HepG2 (cell line): ENCODE results near the gene RXRG. TPM values are rescaled to one million over a fixed set of nuclear protein-coding genes. Genes with fewer than 3 reads are reported as not detected.

Experiments
- ATAC-seq: fragments of 200-7000 bp; cut with Tn5 transposase; 3 replicates; pipeline ENCODE4 v1.9.1; 2020; ENCODE audit warnings: mild to moderate bottlenecking, moderate library complexity
- BruUV-seq: library from RNA; stranded (reverse); fragments of 400-500 nt; replicated peaks from 2 replicates; lab custom pipeline; 2021; lab: Mats Ljungman, UMichigan
- CTCF ChIA-PET: fragments of 300-600 bp; formaldehyde crosslinking; extraction: SDS; loops from one replicate; lab custom pipeline; 2021; ENCODE audit warnings: low total read pairs, inconsistent platforms, low intra/inter-chr PET ratio; lab: Yijun Ruan, JAX
- POLR2A ChIA-PET: fragments of 350-600 bp; sonication (Branson Sonifier 250); formaldehyde crosslinking; loops from one replicate; lab custom pipeline; 2020; ENCODE audit warnings: antibody characterized with exemption, inconsistent platforms; lab: Yijun Ruan, JAX
- DNase-seq: peaks from one replicate; pipeline ENCODE4 v3.0.0-alpha.2; 2015; ENCODE audit warnings: low spot score
- FAIRE-seq: peaks from 3 replicates; lab custom pipeline; 2011; peaks lifted over from hg19 to GRCh38; lab: Jason Lieb, UNC
- H2AFZ ChIP-seq: one replicate; pipeline ENCODE4 v1.6.1; 2011; ENCODE audit warnings: low read length, inconsistent platforms
- H3K27ac ChIP-seq: fragments of 300-600 bp; 3 replicates; pipeline ENCODE4 v1.8.0; 2011; ENCODE audit warnings: mixed run types, mild to moderate bottlenecking, mixed read lengths, low read length, inconsistent platforms; ENCODE audit not compliant: insufficient read depth; ENCODE audit errors: extremely low read length
- H3K27me3 ChIP-seq, 2 experiments: fragments of 200-600 bp in 1 of 2; 2 replicates in 1 of 2; 3 replicates in 1 of 2; pipeline versions ENCODE4 v1.6.0 to v1.8.0; 2011; ENCODE audit warnings: low read length in 2 of 2, mild to moderate bottlenecking in 2 of 2, moderate library complexity in 2 of 2, inconsistent platforms in 1 of 2; ENCODE audit not compliant: insufficient read depth in 2 of 2, control insufficient read depth in 1 of 2
- H3K36me3 ChIP-seq, 2 experiments: fragments of 200-600 bp in 1 of 2; replicated peaks in 1 of 2; 2 replicates in 1 of 2; 3 replicates in 1 of 2; pipeline versions ENCODE4 v1.5.1 to v1.8.0; 2011; ENCODE audit warnings: low read length in 2 of 2, inconsistent platforms in 1 of 2; ENCODE audit not compliant: insufficient read depth in 2 of 2, control insufficient read depth in 1 of 2
- H3K4me1 ChIP-seq: 2 replicates; pipeline ENCODE4 v1.5.1; 2012; ENCODE audit warnings: low read length, inconsistent platforms; ENCODE audit not compliant: insufficient read depth
- H3K4me2 ChIP-seq: 2 replicates; pipeline ENCODE4 v1.6.0; 2011; ENCODE audit warnings: low read depth, low read length, inconsistent platforms
- H3K4me3 ChIP-seq, 3 experiments: fragments of 200-600 bp in 1 of 3; sonication (generic), shearing (Covaris generic) in 1 of 3; replicated peaks in 1 of 3; 2 replicates each; pipeline ENCODE4 v1.5.1; 2011 to 2016; ENCODE audit warnings: low read length in 3 of 3, inconsistent platforms in 2 of 3, low read depth in 2 of 3, mild to moderate bottlenecking in 2 of 3, control low read depth in 1 of 3, mixed read lengths in 1 of 3; ENCODE audit not compliant: insufficient read depth in 1 of 3
- H3K79me2 ChIP-seq: one replicate; pipeline ENCODE4 v1.6.1; 2011; ENCODE audit warnings: low read length, inconsistent platforms; ENCODE audit not compliant: insufficient read depth
- H3K9ac ChIP-seq: 2 replicates; pipeline ENCODE4 v1.6.0; 2011; ENCODE audit warnings: mild to moderate bottlenecking, low read depth, low read length, inconsistent platforms; ENCODE audit not compliant: insufficient read depth
- H3K9me3 ChIP-seq: 2 replicates; pipeline ENCODE4 v1.5.1; 2012; ENCODE audit warnings: mild to moderate bottlenecking, low read length
- H4K20me1 ChIP-seq: 2 replicates; pipeline ENCODE4 v1.6.0; 2011; ENCODE audit warnings: inconsistent platforms, mild to moderate bottlenecking, low read length, moderate library complexity; ENCODE audit not compliant: insufficient read depth
- FOXK1 ChIP-seq: sonication (generic); formaldehyde crosslinking; IDR thresholded peaks from 2 replicates; pipeline ENCODE4 v1.4.0; 2020; ENCODE audit warnings: low read depth, missing genetic modification reagents, borderline replicate concordance
- KAT7 ChIP-seq: IDR thresholded peaks from 2 replicates; pipeline ENCODE4 v1.6.1; 2018; ENCODE audit warnings: borderline replicate concordance, missing compliant biosample characterization
- MAFF ChIP-seq: IDR thresholded peaks from 2 replicates; pipeline ENCODE4 v1.6.1; 2011; ENCODE audit warnings: low read depth, low read length, improper control_type of control experiment
- MAFK ChIP-seq, 2 experiments: IDR thresholded peaks in 1 of 2; conservative IDR thresholded peaks in 1 of 2; 2 replicates each; pipeline ENCODE4 v1.6.1; 2011; ENCODE audit warnings: improper control_type of control experiment in 2 of 2, low read length in 2 of 2
- MNT ChIP-seq: fragments of 450-650 bp; IDR thresholded peaks from 2 replicates; pipeline ENCODE4 v1.6.1; 2016
- SATB2 ChIP-seq: sonication (generic); formaldehyde crosslinking; IDR thresholded peaks from 2 replicates; pipeline ENCODE4 v1.5.0; 2020; ENCODE audit warnings: missing genetic modification reagents
- SOX13 ChIP-seq, 3 experiments: fragments of 450-650 bp in 1 of 3; sonication (generic) in 1 of 3; formaldehyde crosslinking in 1 of 3; IDR thresholded peaks in 2 of 3; conservative IDR thresholded peaks in 1 of 3; 2 replicates each; pipeline versions ENCODE4 v1.5.0 to v1.6.1; 2016 to 2020; ENCODE audit warnings: antibody characterized with exemption in 1 of 3, mild to moderate bottlenecking in 1 of 3, missing compliant biosample characterization in 1 of 3, missing genetic modification reagents in 1 of 3, moderate library complexity in 1 of 3
- ZNF12 ChIP-seq: sonication (generic); formaldehyde crosslinking; IDR thresholded peaks from 2 replicates; pipeline ENCODE4 v1.5.0; 2020; ENCODE audit warnings: missing genetic modification reagents
- ZNF138 ChIP-seq: sonication (generic); formaldehyde crosslinking; IDR thresholded peaks from 2 replicates; pipeline ENCODE4 v1.5.0; 2020; ENCODE audit warnings: mild to moderate bottlenecking, low read depth, missing genetic modification reagents
- ZNF33A ChIP-seq: sonication (generic); formaldehyde crosslinking; IDR thresholded peaks from 2 replicates; pipeline ENCODE4 v1.5.1; 2020; ENCODE audit warnings: missing genetic modification reagents, mild to moderate bottlenecking, moderate library complexity, borderline replicate concordance
- ZNF549 ChIP-seq: sonication (generic); formaldehyde crosslinking; IDR thresholded peaks from 2 replicates; pipeline ENCODE4 v1.5.0; 2020; ENCODE audit warnings: missing genetic modification reagents
- WGBS: methylation state at CpG from one replicate; pipeline ENCODE4 v1.1.6; 2017; ENCODE audit warnings: low lambda C conversion rate; 5-methylcytosine and 5-hydroxymethylcytosine counted together
- in situ Hi-C: cut with HindIII; loops from 2 replicates; pipeline ENCODE4 v1.10.0; 2017; ENCODE audit warnings: low pct_unique_long_range_greater_than_20kb; ENCODE audit not compliant: extremely low pct_ligation_motif_present
- intact Hi-C: fragments of 100-400 bp; cut with micrococcal nuclease; formaldehyde crosslinking; loops from one replicate; pipeline ENCODE4 v1.10.0; 2022; ENCODE audit not compliant: unreplicated experiment
- polyA plus RNA-seq, 8 experiments: library from polyadenylated mRNA; depleted of rRNA in 3 of 8; stranded (reverse) in 7 of 8; unstranded in 1 of 8; fragments of >200 nt; fragmentation: Illumina TruSeq in 4 of 8; extraction: Trizol in 4 of 8; gene quantifications; 2 replicates each; pipeline versions ENCODE4 v1.2.1 to v1.2.3, GENCODE V29; 2011 to 2016; ENCODE audit warnings: low read depth in 4 of 8, missing spikeins in 1 of 8, mixed read lengths in 1 of 8; ENCODE audit not compliant: insufficient read depth in 1 of 8
- total RNA-seq, 5 experiments: library from RNA; depleted of rRNA; stranded (reverse); fragments of >200 nt; fragmentation: Illumina TruSeq; extraction: Trizol; gene quantifications; 2 replicates each; pipeline ENCODE4 v1.2.3, GENCODE V29; 2016; ENCODE audit warnings: low read depth in 1 of 5

The RXRG gene
- total and polyA plus RNA-seq, 2 of the 13 experiments (the other 11 are each of a cell fraction or from before 2014, with no cell fraction given): not detected

- TF ChIP-seq ZNF138 (CRISPR knock-in tag): no peak
- TF ChIP-seq KAT7: no peak
- TF ChIP-seq ZNF12 (CRISPR knock-in tag): no peak
- TF ChIP-seq SATB2 (CRISPR knock-in tag): no peak
- TF ChIP-seq SOX13 (IDR thresholded peaks at IDR 0.05): no peak
- TF ChIP-seq SOX13 (CRISPR knock-in tag; conservative IDR thresholded peaks at IDR 0.05 in 1 of 2, IDR thresholded peaks at IDR 0.05 in 1 of 2): no peak
- TF ChIP-seq ZNF549 (CRISPR knock-in tag): no peak
- no peak for TF ChIP-seq MNT
These were observed 69.3 kb downstream of the RXRG start (continued) for GRCh38 chr1:165375623-165376022.

GRCh38 chr1:165371588-165372225 is 73.2 kb downstream of the RXRG start:
- no TSS peak for BruUV-seq
- ChIA-PET CTCF (no interaction called here), POLR2A (no interaction called here)
- Histone ChIP-seq H3K79me2 (no peaks in the 10 kb centered on the region), H3K9me3 (no peaks in the 10 kb centered on the region), H3K4me3 (no peak overlapping the region), H3K4me2 (no peak overlapping the region), H3K27ac (no peak overlapping the region), H4K20me1 (no peaks in the 10 kb centered on the region), H3K9ac (no peak overlapping the region), H3K4me1 (peaks cover 10% of the 10 kb centered on the region), H3K36me3 (no peaks in the 10 kb centered on the region), H3K27me3 (no peaks in the 10 kb centered on the region; a peak in 1 of 5 replicates), H2AFZ (no peak overlapping the region)
- FAIRE-seq (no peak), ATAC-seq (no peak), DNase-seq (no peak)
- 5% methylated on average over 5 of the region's 5 CpGs for WGBS
- TF ChIP-seq MAFK (conservative IDR thresholded peaks at IDR 0.05 in 1 of 2, IDR thresholded peaks at IDR 0.05 in 1 of 2; ENCODE audit: low read length in 2 of 2) (peak; percentile 63 to 86), MAFF (peak; percentile 84), FOXK1 (CRISPR knock-in tag) (no peak), ZNF33A (no peak)
- intact Hi-C loops (no loop called here), in situ Hi-C loops (no loop called here)
